ENCODE data around the gene TAB3.

DNA sequence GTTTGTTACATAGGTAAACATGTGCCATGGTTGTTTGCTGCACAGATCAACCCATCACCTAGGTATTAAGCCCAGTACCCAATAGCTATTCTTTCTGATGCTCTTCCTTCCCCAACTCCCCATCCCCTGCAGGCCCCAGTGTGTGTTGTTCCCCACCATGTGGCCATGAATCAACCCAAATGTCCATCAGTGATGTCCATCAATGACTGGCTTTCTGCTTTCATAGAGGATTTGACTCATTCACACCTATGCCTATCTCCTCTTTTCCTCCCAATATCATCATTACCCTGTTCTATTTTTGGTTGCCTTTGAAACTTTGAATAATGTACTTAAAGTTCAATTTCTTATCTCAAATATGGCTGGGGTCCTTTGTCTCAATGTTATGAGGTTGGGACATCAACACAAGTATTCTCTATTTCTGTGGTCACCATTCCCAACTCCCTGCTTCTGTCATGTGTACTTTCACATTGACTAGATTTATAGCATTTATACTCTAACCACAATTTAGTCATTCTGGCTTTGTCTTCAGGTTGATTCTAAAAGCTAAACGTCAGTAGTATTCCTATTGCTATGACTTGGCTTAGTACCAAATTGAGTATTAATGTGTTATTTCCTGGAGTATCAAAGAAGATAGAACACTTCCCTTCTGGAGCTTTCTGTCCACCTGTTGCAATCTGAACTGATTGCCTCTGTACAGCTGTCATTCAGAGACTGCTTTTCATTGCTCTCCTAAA lies 107.2 kb downstream of the TAB3 start:
- no peak for TF ChIP-seq POLR2AphosphoS5 (IDR thresholded peaks at IDR 0.05; ENCODE audit: low read depth, low read length)
- TF ChIP-seq TAF1 (IDR thresholded peaks at IDR 0.05; ENCODE audit: borderline replicate concordance, insufficient read depth, low read length), result no peak
- TF ChIP-seq, protein P1, sequence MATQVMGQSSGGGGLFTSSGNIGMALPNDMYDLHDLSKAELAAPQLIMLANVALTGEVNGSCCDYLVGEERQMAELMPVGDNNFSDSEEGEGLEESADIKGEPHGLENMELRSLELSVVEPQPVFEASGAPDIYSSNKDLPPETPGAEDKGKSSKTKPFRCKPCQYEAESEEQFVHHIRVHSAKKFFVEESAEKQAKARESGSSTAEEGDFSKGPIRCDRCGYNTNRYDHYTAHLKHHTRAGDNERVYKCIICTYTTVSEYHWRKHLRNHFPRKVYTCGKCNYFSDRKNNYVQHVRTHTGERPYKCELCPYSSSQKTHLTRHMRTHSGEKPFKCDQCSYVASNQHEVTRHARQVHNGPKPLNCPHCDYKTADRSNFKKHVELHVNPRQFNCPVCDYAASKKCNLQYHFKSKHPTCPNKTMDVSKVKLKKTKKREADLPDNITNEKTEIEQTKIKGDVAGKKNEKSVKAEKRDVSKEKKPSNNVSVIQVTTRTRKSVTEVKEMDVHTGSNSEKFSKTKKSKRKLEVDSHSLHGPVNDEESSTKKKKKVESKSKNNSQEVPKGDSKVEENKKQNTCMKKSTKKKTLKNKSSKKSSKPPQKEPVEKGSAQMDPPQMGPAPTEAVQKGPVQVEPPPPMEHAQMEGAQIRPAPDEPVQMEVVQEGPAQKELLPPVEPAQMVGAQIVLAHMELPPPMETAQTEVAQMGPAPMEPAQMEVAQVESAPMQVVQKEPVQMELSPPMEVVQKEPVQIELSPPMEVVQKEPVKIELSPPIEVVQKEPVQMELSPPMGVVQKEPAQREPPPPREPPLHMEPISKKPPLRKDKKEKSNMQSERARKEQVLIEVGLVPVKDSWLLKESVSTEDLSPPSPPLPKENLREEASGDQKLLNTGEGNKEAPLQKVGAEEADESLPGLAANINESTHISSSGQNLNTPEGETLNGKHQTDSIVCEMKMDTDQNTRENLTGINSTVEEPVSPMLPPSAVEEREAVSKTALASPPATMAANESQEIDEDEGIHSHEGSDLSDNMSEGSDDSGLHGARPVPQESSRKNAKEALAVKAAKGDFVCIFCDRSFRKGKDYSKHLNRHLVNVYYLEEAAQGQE (IDR thresholded peaks at IDR 0.05; ENCODE audit: insufficient read depth in 1 of 2, low read depth in 2 of 2, low read length in 2 of 2), result no peak
